Endothelial cell of umbilical vein (primary cell): ENCODE data around the gene RETNLB. TPM values are rescaled to one million over a fixed set of nuclear protein-coding genes. Genes with fewer than 3 reads are reported as not detected.

Source experiments
- BruUV-seq: library from RNA; stranded (reverse); fragments of 400-500 nt; replicated peaks from 2 replicates; lab custom pipeline; 2021; lab: Mats Ljungman, UMichigan
- CTCF ChIA-PET: fragments of 300-600, 350-600 bp; sonication (Branson Sonifier 250); formaldehyde crosslinking; loops from one replicate; lab custom pipeline; 2021; ENCODE audit warnings: antibody characterized with exemption, inconsistent platforms; lab: Charles Lee
- POLR2A ChIA-PET: fragments of 300-600, 350-600 bp; sonication (Branson Sonifier 250); formaldehyde crosslinking; loops from one replicate; lab custom pipeline; 2021; ENCODE audit warnings: antibody characterized with exemption, inconsistent platforms; lab: Charles Lee
- DNase-seq: peaks from one replicate; pipeline ENCODE4 v3.0.0-alpha.2; 2011; ENCODE audit warnings: low read depth, low spot score
- FAIRE-seq: peaks from 2 replicates; lab custom pipeline; 2011; peaks lifted over from hg19 to GRCh38; lab: Jason Lieb, UNC
- H2AFZ ChIP-seq: 2 replicates; pipeline ENCODE4 v1.6.0; 2012; ENCODE audit warnings: low read depth, low read length, control low read depth, inconsistent platforms
- H3K27ac ChIP-seq: 2 replicates; pipeline ENCODE4 v1.5.1; 2011; ENCODE audit warnings: low read depth, mild to moderate bottlenecking, control low read depth, low read length, moderate library complexity; ENCODE audit not compliant: insufficient read depth
- H3K27me3 ChIP-seq, 2 experiments: 2 replicates each; pipeline versions ENCODE4 v1.6.0 to v1.6.1; 2011; ENCODE audit warnings: low read length in 2 of 2, mixed read lengths in 1 of 2; ENCODE audit not compliant: control insufficient read depth in 2 of 2, insufficient read depth in 2 of 2
- H3K36me3 ChIP-seq, 2 experiments: 2 replicates in 1 of 2; 3 replicates in 1 of 2; pipeline ENCODE4 v1.5.1; 2011; ENCODE audit warnings: low read length in 2 of 2, mild to moderate bottlenecking in 1 of 2, moderate library complexity in 1 of 2; ENCODE audit not compliant: control insufficient read depth in 2 of 2, insufficient read depth in 2 of 2; ENCODE audit errors: extremely low read depth in 1 of 2
- H3K4me1 ChIP-seq: 3 replicates; pipeline ENCODE4 v1.5.1; 2011; ENCODE audit warnings: mild to moderate bottlenecking, low read length; ENCODE audit not compliant: control insufficient read depth, insufficient read depth; ENCODE audit errors: extremely low read depth
- H3K4me2 ChIP-seq: 2 replicates; pipeline ENCODE4 v1.6.1; 2011; ENCODE audit warnings: low read length, control low read depth, mixed read lengths; ENCODE audit not compliant: insufficient read depth
- H3K4me3 ChIP-seq, 3 experiments: fragments of 200-600 bp in 1 of 3; sonication (generic), shearing (Covaris generic) in 1 of 3; replicated peaks in 1 of 3; 2 replicates each; pipeline ENCODE4 v1.5.1; 2011 to 2016; ENCODE audit warnings: control low read depth in 3 of 3, low read length in 3 of 3, mild to moderate bottlenecking in 2 of 3, inconsistent platforms in 1 of 3, low read depth in 1 of 3, moderate library complexity in 1 of 3; ENCODE audit not compliant: insufficient read depth in 1 of 3
- H3K79me2 ChIP-seq: 2 replicates; pipeline ENCODE4 v1.6.0; 2012; ENCODE audit warnings: low read length, inconsistent platforms; ENCODE audit not compliant: control insufficient read depth, insufficient read depth
- H3K9ac ChIP-seq: replicated peaks from 2 replicates; pipeline ENCODE3; 2011; ENCODE audit warnings: low read length, control low read depth; ENCODE audit not compliant: insufficient read depth; ENCODE audit errors: extremely low read depth
- H3K9me1 ChIP-seq: replicated peaks from 3 replicates; pipeline ENCODE4 v1.6.0; 2011; ENCODE audit warnings: mild to moderate bottlenecking, low read length; ENCODE audit not compliant: control insufficient read depth, insufficient read depth; ENCODE audit errors: extremely low read depth
- H3K9me3 ChIP-seq: replicated peaks from 2 replicates; pipeline ENCODE4 v1.5.1; 2012; ENCODE audit warnings: low read length, inconsistent platforms; ENCODE audit not compliant: control insufficient read depth, insufficient read depth
- H4K20me1 ChIP-seq: replicated peaks from 2 replicates; pipeline ENCODE3; 2011; ENCODE audit warnings: mild to moderate bottlenecking, low read length; ENCODE audit not compliant: control insufficient read depth, insufficient read depth; ENCODE audit errors: extremely low read depth
- CTCF ChIP-seq, 2 donors: IDR thresholded peaks; 1 replicate in 1 of 2; 2 replicates in 1 of 2; pipeline ENCODE4 v1.5.1; 2011; ENCODE audit warnings: low read length in 2 of 2, mild to moderate bottlenecking in 2 of 2, moderate library complexity in 2 of 2, control low read depth in 1 of 2, inconsistent platforms in 1 of 2, low read depth in 1 of 2; ENCODE audit not compliant: insufficient read depth in 1 of 2; ENCODE audit errors: extremely low read depth in 1 of 2
- EZH2 ChIP-seq: IDR thresholded peaks from 2 replicates; pipeline ENCODE4 v1.6.1; 2012; ENCODE audit warnings: borderline replicate concordance, low read depth, mild to moderate bottlenecking, moderate library complexity, low read length, inconsistent platforms; ENCODE audit not compliant: severe bottlenecking
- FOS ChIP-seq: IDR thresholded peaks from 2 replicates; pipeline ENCODE4 v1.6.1; 2011; ENCODE audit warnings: mild to moderate bottlenecking, low read length, moderate library complexity, borderline replicate concordance; ENCODE audit not compliant: insufficient read depth
- GATA2 ChIP-seq: IDR thresholded peaks from 2 replicates; pipeline ENCODE4 v1.7.0; 2011; ENCODE audit warnings: low read depth, mild to moderate bottlenecking, moderate library complexity, mixed read lengths, low read length; ENCODE audit not compliant: insufficient read length, insufficient read depth
- JUN ChIP-seq: IDR thresholded peaks from 2 replicates; pipeline ENCODE4 v1.6.1; 2011; ENCODE audit warnings: borderline replicate concordance, low read depth; ENCODE audit not compliant: insufficient read length, insufficient read depth
- MYC ChIP-seq: IDR thresholded peaks from one replicate; pipeline ENCODE4 v1.6.1; 2011; ENCODE audit warnings: mild to moderate bottlenecking, low read depth, low read length
- POLR2A ChIP-seq: IDR thresholded peaks from 2 replicates; pipeline ENCODE4 v1.6.1; 2012; ENCODE audit warnings: low read depth, mild to moderate bottlenecking, control low read depth, low read length
- POLR2AphosphoS5 ChIP-seq: IDR thresholded peaks from 2 replicates; pipeline ENCODE4 v1.6.1; 2012; ENCODE audit warnings: low read depth, mild to moderate bottlenecking, control low read depth, low read length, moderate library complexity; ENCODE audit not compliant: insufficient read depth
- dilution Hi-C: fragments of 300-500 bp; cut with MboI; formaldehyde crosslinking; loops from one replicate; pipeline ENCODE4 v1.15.0; 2019; ENCODE audit warnings: low sequenced_read_pairs; ENCODE audit not compliant: extremely low pct_ligation_motif_present
- intact Hi-C: fragments of 100-400 bp; cut with micrococcal nuclease; formaldehyde crosslinking; loops from one replicate; pipeline ENCODE4 v1.10.0; 2022
- polyA plus RNA-seq, 4 experiments: library from polyadenylated mRNA; depleted of rRNA in 3 of 4; stranded (reverse) in 3 of 4; unstranded in 1 of 4; fragments of >200 nt; gene quantifications; 2 replicates each; pipeline versions ENCODE4 v1.2.1 to v1.2.3, GENCODE V29; 2011 to 2012; ENCODE audit warnings: missing spikeins in 1 of 4
- total RNA-seq: library from RNA; stranded (reverse); gene quantifications from 2 replicates; pipeline ENCODE4 v1.2.3, GENCODE V29; 2021
- TF ChIP-seq, protein P1 (sequence below): IDR thresholded peaks from 2 replicates; pipeline ENCODE4 v1.6.1; 2011; ENCODE audit not compliant: insufficient read depth, insufficient read length

Gene RETNLB
- total and polyA plus RNA-seq, 2 donors (not counting 3 experiments of a cell fraction or from before 2014, with no cell fraction given), result not detected

DNA sequence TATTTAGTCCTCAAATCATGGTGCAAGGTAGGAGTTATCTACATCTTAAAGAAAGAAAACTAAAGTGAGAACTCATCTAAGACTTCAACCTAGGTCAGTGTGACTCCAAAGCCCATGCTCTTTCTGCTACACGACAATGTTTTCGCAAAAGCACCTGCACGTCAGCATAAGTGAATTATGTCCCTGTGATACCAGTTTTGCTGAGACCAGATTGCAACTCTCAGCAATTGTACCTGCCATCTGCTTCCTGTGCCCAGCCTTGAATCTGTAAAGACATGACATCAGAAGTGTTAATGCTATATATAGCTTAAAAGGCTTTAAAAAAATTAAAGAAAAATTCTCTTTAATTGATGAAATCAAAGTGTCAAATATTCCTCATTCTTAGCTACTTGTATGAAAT lies 43.4 kb downstream of the RETNLB start:
- no peaks in the 10 kb centered on the region for H4K20me1 ChIP-seq
- FAIRE-seq, result no peak
- no peaks in the 10 kb centered on the region for H3K36me3 ChIP-seq
- TF ChIP-seq, protein P1, sequence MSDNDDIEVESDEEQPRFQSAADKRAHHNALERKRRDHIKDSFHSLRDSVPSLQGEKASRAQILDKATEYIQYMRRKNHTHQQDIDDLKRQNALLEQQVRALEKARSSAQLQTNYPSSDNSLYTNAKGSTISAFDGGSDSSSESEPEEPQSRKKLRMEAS, result no peak
- no peak for TF ChIP-seq EZH2
- no peak for TF ChIP-seq CTCF (IDR thresholded peaks at IDR 0.05; ENCODE audit: extremely low read depth in 1 of 2, insufficient read depth in 1 of 2, low read depth in 1 of 2, low read length in 2 of 2)
- no peak for TF ChIP-seq POLR2A
- TF ChIP-seq POLR2AphosphoS5, result no peak
- TF ChIP-seq GATA2, result no peak
- TF ChIP-seq JUN, result no peak
- no peak for TF ChIP-seq FOS
- no peak for TF ChIP-seq MYC
- no peaks in the 10 kb centered on the region for H3K9me1 ChIP-seq
- dilution Hi-C loops (no loop called here), intact Hi-C loops (no loop called here)
- H3K4me3 ChIP-seq, result no peak overlapping the region
- peaks cover 4% of the 10 kb centered on the region for H3K4me1 ChIP-seq
- DNase-seq, result no peak
- ChIA-PET POLR2A (no interaction called here), CTCF (no interaction called here)
- H3K9ac ChIP-seq, result no peak overlapping the region
- no peaks in the 10 kb centered on the region for H3K79me2 ChIP-seq
- H3K4me2 ChIP-seq, result no peak overlapping the region
- no TSS peak for BruUV-seq
- H3K27ac ChIP-seq, result no peak overlapping the region
- no peak overlapping the region for H2AFZ ChIP-seq
- H3K9me3 ChIP-seq, result no peaks in the 10 kb centered on the region
- H3K27me3 ChIP-seq, result peaks cover 0 to 1% of the 10 kb centered on the region in 2 experiments
